Ovary (tissue), 3 donors: ENCODE data around the gene PMFBP1.

ENCODE experiments used
- CTCF ChIP-seq, 3 donors: fragments of 450-650 bp in 2 of 3; fragments of 200-600 bp in 1 of 3; IDR thresholded peaks; one replicate each; pipeline versions ENCODE4 v1.5.1 to v1.8.0; 2016 to 2022; ENCODE audit warnings: antibody characterized with exemption in 3 of 3, mild to moderate bottlenecking in 1 of 3
- EP300 ChIP-seq: sonication (generic); formaldehyde crosslinking; IDR thresholded peaks from one replicate; pipeline ENCODE4 v1.6.1; 2017; ENCODE audit warnings: antibody characterized with exemption
- donor health status: DM: no; HTN: no; CAD: no.

- no peak for TF ChIP-seq EP300
- no peak for TF ChIP-seq CTCF (IDR thresholded peaks at IDR 0.05)
These were observed 2.8 kb upstream of the PMFBP1 start for GRCh38 chr16:72174726-72175125.
